DMS114 treated with DMSO at 0.1 percent for 48 hours (cell line): ENCODE data around the gene UPF3B.
"Not testable (repeated sequence)": the region's sequence is repeated elsewhere in the genome, so short reads cannot be mapped to it uniquely, and the experiment has no call there.

ENCODE experiments used
- DNase-seq: peaks from one replicate; lab custom pipeline; 2025; ENCODE audit not compliant: unreplicated experiment; lab: John Stamatoyannopoulos, UW

The UPF3B gene

GRCh38 chrX:119852382-119853353 is at the start of gene UPF3B:
Gene UPF3B, minus strand, starts transcription at chrX:119852963. Its CDS starts 35 bp downstream, at chrX:119852928.
- DNase-seq, result peak; percentile 91

GRCh38 chrX:119900976-119901375 is 48.2 kb upstream of the UPF3B start:
- DNase-seq, result no peak

GRCh38 chrX:119899125-119899524 is 46.4 kb upstream of the UPF3B start:
- no peak for DNase-seq

GRCh38 chrX:119895843-119896326 is 43.1 kb upstream of the UPF3B start, which contains the start of gene AKAP14:
Gene AKAP14, plus strand, starts transcription at chrX:119895893. Its CDS starts 7,331 bp downstream, at chrX:119903224.
- no peak for DNase-seq

GRCh38 chrX:119891961-119892692 is 39.4 kb upstream of the UPF3B start:
- DNase-seq, result not testable (repeated sequence)

- DNase-seq, result not testable (repeated sequence)
Observed at GRCh38 chrX:119890626-119891025, 37.9 kb upstream of the UPF3B start.

GRCh38 chrX:119887721-119888425 is 35.1 kb upstream of the UPF3B start:
- peak; percentile 34 for DNase-seq

- DNase-seq, result no peak
Observed at GRCh38 chrX:119885554-119886428, 33.0 kb upstream of the UPF3B start.

- peak; percentile 13 for DNase-seq
Observed at GRCh38 chrX:119880552-119881437, 28.0 kb upstream of the UPF3B start.

GRCh38 chrX:119880076-119880475 is 27.3 kb upstream of the UPF3B start:
- no peak for DNase-seq

- no peak for DNase-seq
Observed at GRCh38 chrX:119878740-119879139, 26.0 kb upstream of the UPF3B start.

GRCh38 chrX:119871599-119872395 is 19.0 kb upstream of the UPF3B start, which contains the start of the genes NDUFA1 and RNF113A:
Gene NDUFA1, plus strand, starts transcription at chrX:119871832. Its CDS starts 80 bp downstream, at chrX:119871912.
Gene RNF113A, minus strand, starts transcription at chrX:119871733. Its CDS starts 120 bp downstream, at chrX:119871613.
- DNase-seq, result peak; percentile 62

GRCh38 chrX:119871245-119871598 is 18.5 kb upstream of the UPF3B start:
- DNase-seq, result no peak

GRCh38 chrX:119870626-119871131 is 17.9 kb upstream of the UPF3B start:
- no peak for DNase-seq

GRCh38 chrX:119853444-119853843 is 681 bp upstream of the UPF3B start:
- no peak for DNase-seq

- no peak for DNase-seq
Observed at GRCh38 chrX:119833905-119834304, 18.9 kb downstream of the UPF3B start.

GRCh38 chrX:119828446-119828845 is 24.3 kb downstream of the UPF3B start:
- no peak for DNase-seq
